Inflammatory macrophage (primary cell): ENCODE data around the gene EIF4A3.
"Not testable (repeated sequence)": the region's sequence is repeated elsewhere in the genome, so short reads cannot be mapped to it uniquely, and the experiment has no call there.

Experiments
- DNase-seq, 2 donors: peaks; one replicate each; pipeline ENCODE4 v3.0.0-alpha.2; 2020 to 2022

EIF4A3 gene

DNA sequence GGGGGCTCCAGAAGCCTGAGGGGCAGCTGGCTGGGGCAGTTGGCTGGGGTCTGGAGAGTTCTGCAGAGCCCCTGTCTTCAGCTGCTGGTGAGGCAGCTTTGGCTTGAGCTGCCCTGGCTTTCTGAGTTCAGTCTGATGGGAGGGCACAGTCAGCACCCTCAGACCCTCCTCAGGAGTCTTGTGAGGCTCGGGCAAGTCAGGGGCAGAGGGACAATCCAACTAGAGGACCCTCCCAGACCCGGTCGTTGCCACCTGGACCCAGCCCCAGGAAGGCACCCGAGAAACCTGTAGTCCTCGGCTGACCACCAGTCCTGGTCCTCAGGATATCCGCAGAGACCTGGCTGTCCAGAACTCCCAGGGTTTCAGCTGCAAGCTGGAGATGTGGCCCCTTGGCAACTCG lies 24.8 kb upstream of the EIF4A3 start:
- DNase-seq, result no peak

DNA sequence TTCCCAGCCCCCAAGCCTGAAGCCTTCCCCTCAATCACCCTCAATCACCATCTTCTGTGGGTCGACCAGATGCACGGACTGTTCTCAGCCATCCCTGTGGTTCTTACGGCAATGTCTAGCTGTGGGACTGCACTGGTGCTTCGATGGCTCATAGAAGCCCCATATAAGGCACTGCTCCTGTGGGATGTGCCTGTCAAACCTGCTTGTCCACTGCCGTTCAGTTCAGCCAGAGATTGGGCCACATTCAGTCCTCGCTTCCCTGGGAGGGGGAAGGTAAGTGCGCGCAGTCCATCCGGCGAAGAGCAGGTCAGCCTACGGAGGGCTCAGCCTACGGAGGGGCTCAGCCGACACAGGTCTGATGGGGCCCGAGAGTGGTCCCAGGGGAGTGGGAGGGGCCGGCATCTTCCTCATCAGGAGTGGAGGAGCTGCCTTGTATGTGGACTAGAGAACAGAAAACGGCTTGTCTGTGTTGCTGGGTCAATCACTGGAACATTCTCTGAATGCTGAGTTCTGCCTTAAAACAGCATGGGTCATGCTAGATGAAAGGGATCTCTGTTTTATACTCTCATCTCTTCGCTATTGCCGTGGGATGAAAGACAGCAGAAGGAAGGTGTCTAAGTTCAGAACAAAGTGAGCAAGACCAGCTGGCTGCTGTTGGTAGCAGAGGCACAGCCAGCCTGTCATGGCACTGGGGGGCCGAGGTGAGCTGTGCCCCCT lies 23.0 kb upstream of the EIF4A3 start, which contains the start of gene CARD14:
TSS of gene CARD14 (plus strand) at position 247 of the 717 bp plus-strand sequence. CDS start 11,409 bp downstream, outside the sequence.
- no peak for DNase-seq

GRCh38 chr17:80169107-80169506 lies 22.2 kb upstream of the EIF4A3 start:
- no peak for DNase-seq

GRCh38 chr17:80168371-80168770 lies 21.4 kb upstream of the EIF4A3 start:
- DNase-seq, result no peak

DNA sequence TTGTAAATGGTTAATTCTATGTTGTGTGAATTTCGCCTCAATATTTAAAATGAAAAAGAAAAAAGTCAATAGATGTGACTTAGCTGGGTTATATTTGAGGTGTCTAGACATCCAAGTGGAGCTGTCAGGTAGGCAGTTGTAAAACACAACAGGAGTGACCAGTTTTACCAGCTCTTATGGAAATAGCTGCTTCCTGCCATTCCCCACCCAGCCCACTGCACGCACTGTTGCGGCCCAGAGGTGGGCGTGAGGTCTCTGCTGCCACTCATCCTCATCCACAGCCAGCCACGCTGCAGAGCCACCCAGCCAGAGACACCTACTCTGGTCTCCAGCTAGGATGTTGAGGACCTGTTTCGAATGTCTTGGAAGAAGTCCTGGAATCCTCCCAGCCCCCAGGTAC lies 19.5 kb upstream of the EIF4A3 start:
- no peak for DNase-seq

DNA sequence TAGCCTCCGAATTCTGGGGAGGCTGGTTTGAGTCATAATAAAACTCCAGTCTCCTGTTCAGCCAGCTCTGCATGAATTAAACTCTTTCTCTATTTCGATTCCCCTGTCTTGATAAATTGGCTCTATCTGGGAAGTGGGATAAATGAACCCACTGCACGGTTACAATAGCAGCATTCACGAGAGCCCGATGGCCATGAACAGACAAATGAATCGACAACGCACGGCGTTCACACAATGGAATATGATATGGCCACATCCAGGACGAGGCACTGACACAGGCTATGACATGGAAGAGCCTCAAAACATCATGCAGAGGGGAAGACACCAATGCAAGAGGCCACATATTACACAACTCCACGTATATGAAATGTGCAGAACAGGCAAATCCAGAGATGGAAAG lies 17.3 kb upstream of the EIF4A3 start:
- no peak for DNase-seq

GRCh38 chr17:80163336-80163735 lies 16.4 kb upstream of the EIF4A3 start:
- no peak for DNase-seq

- DNase-seq, result no peak
Measured at GRCh38 chr17:80160536-80160935, 13.6 kb upstream of the EIF4A3 start.

DNA sequence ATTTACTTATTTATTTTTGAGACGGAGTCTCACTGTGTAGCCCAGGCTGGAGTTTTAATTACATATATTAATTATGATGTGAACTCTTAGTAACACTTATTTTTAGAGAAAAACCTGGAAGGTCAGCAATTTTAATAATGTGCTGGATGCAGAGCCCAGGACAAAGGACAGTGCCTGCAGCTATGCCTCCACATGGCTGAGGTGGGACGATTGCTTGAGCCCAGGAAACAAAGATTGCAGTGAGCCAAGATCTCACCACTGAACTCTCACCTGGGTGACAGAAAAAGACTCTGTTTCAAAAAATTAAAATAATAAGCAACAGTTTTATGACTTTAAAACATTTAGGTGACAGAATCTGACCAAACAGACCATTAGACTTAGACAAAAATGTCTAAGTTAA lies 11.9 kb upstream of the EIF4A3 start:
- no peak for DNase-seq

- DNase-seq, result not testable (repeated sequence)
Measured at GRCh38 chr17:80155600-80155999, 8.7 kb upstream of the EIF4A3 start.

- DNase-seq, result no peak
Measured at GRCh38 chr17:80154166-80154565, 7.2 kb upstream of the EIF4A3 start.

- no peak for DNase-seq
Measured at GRCh38 chr17:80153004-80153403, 6.1 kb upstream of the EIF4A3 start.

- DNase-seq, result peak; percentile 44 to 57
Measured at GRCh38 chr17:80152081-80152702, 5.3 kb upstream of the EIF4A3 start.

- no peak for DNase-seq
Measured at GRCh38 chr17:80151333-80151732, 4.4 kb upstream of the EIF4A3 start.

GRCh38 chr17:80146121-80147034 lies 550 bp downstream of the EIF4A3 start:
- DNase-seq, result peak in 1 of 2 donors; percentile 34

GRCh38 chr17:80145076-80146075 lies 1.6 kb downstream of the EIF4A3 start:
- no peak for DNase-seq

DNA sequence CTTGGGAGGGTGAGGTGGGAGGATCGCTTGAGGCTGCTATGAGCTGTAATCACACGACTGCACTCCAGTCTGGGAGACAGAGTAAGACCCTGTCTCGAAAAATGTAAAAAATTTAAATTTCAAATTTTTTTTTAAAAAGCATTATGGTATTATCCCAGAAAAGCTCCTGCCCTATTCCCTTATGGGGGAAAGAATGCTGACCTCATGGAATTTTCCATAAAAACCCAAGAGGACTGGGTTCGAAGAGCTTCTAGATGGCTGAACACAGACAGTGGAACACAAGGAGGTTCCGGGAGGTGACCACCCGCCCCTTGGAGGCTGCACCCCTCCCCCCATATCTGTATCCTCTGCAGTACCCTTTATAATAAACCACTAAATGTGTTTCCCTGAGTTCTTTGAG lies 4.0 kb downstream of the EIF4A3 start:
- no peak for DNase-seq

DNA sequence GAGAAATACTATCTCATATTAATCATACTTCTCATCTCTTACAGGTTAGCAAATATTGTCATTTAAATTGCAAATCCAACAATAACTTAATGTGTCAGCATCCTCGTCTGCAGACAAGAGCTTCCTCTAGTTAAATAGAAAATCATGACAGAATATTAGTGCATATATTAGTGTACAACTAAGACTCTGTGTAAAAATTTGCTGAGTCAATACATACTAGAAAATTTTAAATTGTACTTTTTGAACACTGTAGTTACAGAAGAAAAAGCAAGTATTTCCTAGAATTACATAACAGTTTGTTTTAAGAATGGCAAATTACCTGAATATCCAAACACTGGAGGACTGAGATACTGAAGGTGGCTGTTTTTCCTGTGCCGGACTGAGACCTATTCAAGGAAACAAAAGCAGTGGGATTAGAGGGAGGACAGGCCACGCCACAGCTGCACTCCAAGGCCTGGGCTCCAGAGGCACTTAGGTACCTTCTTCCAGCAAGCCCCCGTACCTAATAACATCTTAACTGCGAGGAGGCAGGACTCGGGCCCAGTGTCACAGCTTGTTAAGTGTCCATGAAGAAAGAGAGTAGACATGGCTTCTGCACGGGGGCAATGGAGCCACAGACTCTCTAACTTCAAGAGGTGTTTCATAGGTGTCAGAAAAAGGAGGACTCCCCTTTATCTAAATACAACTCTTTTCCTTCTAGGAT lies 5.3 kb downstream of the EIF4A3 start:
- DNase-seq, result no peak

DNA sequence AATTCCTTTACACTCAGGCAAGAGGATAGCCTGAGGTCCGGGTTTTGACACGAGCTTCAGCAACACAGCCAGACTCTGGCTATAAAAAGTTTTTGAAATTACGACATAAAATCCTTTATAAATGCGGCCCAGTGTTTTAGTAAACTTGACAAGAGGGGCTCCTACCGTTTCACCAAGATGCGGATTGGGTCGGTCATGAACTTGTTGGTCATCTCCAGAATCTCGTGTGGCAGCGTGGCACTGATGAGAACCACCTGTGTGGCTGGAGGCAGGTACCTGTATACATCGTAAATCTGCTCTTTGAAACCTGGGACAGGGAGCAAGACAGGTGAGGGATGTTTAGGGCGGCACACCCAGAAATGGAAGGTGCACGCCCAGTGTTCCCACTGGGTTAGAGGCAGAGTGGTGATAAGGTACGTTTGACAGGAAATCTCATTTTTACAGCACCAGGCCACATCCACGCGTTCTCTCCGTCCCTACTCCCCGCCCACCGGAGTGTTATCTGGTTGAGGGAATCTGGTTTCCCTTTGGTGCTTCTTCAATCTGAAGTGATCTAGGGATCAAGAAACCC lies 8.0 kb downstream of the EIF4A3 start:
- DNase-seq, result no peak

DNA sequence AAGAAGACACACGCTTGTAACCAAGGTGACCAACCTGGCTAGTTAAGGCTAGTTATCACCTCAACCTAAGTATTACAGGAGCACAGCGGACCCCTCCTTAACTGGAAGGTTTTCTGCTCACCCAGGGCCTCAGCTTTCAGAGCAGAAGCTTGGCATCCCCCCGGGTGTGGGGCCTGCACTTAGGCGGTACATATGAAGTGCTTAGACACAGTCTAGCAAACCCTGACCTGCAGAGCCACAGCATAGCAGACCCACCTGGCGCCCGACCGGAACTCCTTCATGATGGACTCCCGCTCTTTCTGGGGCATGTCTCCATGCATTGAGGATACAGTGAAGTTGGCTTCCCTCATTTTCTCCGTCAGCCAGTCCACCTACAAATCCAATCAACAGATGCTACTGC lies 9.8 kb downstream of the EIF4A3 start:
- no peak for DNase-seq

DNA sequence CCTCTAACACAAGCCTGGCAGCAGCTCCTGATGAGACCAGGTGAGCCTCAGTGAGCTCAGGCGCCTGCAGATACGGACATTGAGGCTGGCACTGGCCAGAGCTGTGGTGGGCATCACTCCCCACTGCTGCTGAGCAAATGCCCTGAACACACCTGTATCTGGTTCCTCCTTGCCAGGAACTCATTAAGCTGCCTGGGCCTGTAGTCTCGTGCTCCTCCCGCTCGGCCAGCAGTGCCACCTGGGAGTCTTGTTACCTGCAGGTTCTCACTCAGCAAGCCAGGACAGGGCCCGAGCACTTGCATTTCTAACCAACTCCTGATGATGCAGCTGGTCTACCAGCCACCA lies 13.3 kb downstream of the EIF4A3 start:
- DNase-seq, result no peak
